Transverse colon (tissue), 4 donors: ENCODE measurements around the gene PLXNA2. TPM values are rescaled to one million over a fixed set of nuclear protein-coding genes. Genes with fewer than 3 reads are reported as not detected.

Experiments
- DNase-seq: peaks from one replicate; pipeline ENCODE4 v3.0.0-alpha.2; 2019
- H3K27ac ChIP-seq, 4 donors: fragments of 200-600 bp; sonication (generic); 2 replicates each; pipeline ENCODE4 v1.5.1; 2016 to 2018; ENCODE audit warnings: inconsistent platforms in 4 of 4
- H3K27me3 ChIP-seq: fragments of 200-600 bp; sonication (generic); 2 replicates; pipeline ENCODE4 v1.5.1; 2017; ENCODE audit warnings: inconsistent platforms
- H3K36me3 ChIP-seq, 4 donors: fragments of 200-600 bp; sonication (generic); 2 replicates each; pipeline ENCODE4 v1.5.1; 2017 to 2019; ENCODE audit warnings: inconsistent platforms in 4 of 4
- H3K4me1 ChIP-seq, 4 donors: fragments of 200-600 bp; sonication (generic); 2 replicates each; pipeline ENCODE4 v1.5.1; 2017 to 2020; ENCODE audit warnings: inconsistent platforms in 4 of 4
- H3K4me3 ChIP-seq, 4 donors: fragments of 200-600 bp; sonication (generic); 1 replicate in 1 of 4; 2 replicates in 3 of 4; pipeline versions ENCODE4 v1.5.1 to v1.6.1; 2017 to 2019; ENCODE audit warnings: inconsistent platforms in 4 of 4
- H3K9me3 ChIP-seq, 2 donors: fragments of 200-600 bp; sonication (generic); 2 replicates each; pipeline ENCODE4 v1.5.1; 2017 to 2019; ENCODE audit warnings: inconsistent platforms in 2 of 2
- CTCF ChIP-seq, 5 experiments: fragments of 200-600 bp in 3 of 5; fragments of 450-650 bp in 2 of 5; sonication (generic) in 3 of 5; IDR thresholded peaks; 1 replicate in 2 of 5; 2 replicates in 3 of 5; pipeline ENCODE4 v1.5.1; 2016 to 2017; ENCODE audit warnings: antibody characterized with exemption in 5 of 5, inconsistent platforms in 3 of 5, mild to moderate bottlenecking in 2 of 5, moderate library complexity in 1 of 5
- EP300 ChIP-seq: sonication (generic); formaldehyde crosslinking; IDR thresholded peaks from one replicate; pipeline ENCODE4 v1.6.1; 2017; ENCODE audit warnings: antibody characterized with exemption, low read depth
- POLR2A ChIP-seq: fragments of 450-650 bp; IDR thresholded peaks from one replicate; pipeline ENCODE4 v1.6.1; 2016; ENCODE audit warnings: antibody characterized with exemption, mild to moderate bottlenecking, moderate library complexity
- POLR2AphosphoS5 ChIP-seq, 3 donors: sonication (generic); formaldehyde crosslinking; IDR thresholded peaks; one replicate each; pipeline ENCODE4 v1.6.1; 2016; ENCODE audit warnings: antibody characterized with exemption in 3 of 3
- WGBS, 2 donors: methylation state at CpG; one replicate each; pipeline ENCODE4 v1.1.5; 2018; ENCODE audit warnings: low coverage in 1 of 2; 5-methylcytosine and 5-hydroxymethylcytosine counted together
- in situ Hi-C, 4 donors: fragments of 200-750 bp; cut with MboI; loops; one replicate each; pipeline versions ENCODE4 v1.15.0 to v1.15.1; 2017; ENCODE audit warnings: low sequenced_read_pairs in 3 of 4, low pct_ligation_motif_present in 1 of 4, low pct_unique_long_range_greater_than_20kb in 1 of 4
- intact Hi-C: fragments of 100-400 bp; cut with DNase I; formaldehyde crosslinking; loops from one replicate; pipeline ENCODE4 v1.15.1; 2023; ENCODE audit warnings: low total_unique reads
- total RNA-seq, 4 donors: library from RNA; depleted of rRNA; stranded (reverse); fragments of >200 nt; gene quantifications; one replicate each; pipeline ENCODE4 v1.1.0, GENCODE V29; 2016

Gene PLXNA2
- total RNA-seq, 4 donors from 2014 or later = 77.4 to 140 (median 85.5) TPM

GRCh38 chr1:207993477-207994445, 250.4 kb downstream of the PLXNA2 start:
- no peak for DNase-seq
- in situ Hi-C loops = no loop called here
- peak in 1 of 5 experiments; percentile 19 for TF ChIP-seq CTCF (IDR thresholded peaks at IDR 0.05)
- TF ChIP-seq EP300 = no peak
- no peaks in the 10 kb centered on the region for H3K27me3 ChIP-seq
- WGBS, 2 donors = 71 to 85% methylated on average over 3 to 5 of the region's 5 CpGs
- no peaks in the 10 kb centered on the region for H3K36me3 ChIP-seq
- no peak overlapping the region for H3K27ac ChIP-seq
- H3K9me3 ChIP-seq = no peaks in the 10 kb centered on the region
- peaks cover 0 to 2% (median 0%) of the 10 kb centered on the region in 4 donors for H3K4me1 ChIP-seq
- intact Hi-C loops = no loop called here
- no peak overlapping the region for H3K4me3 ChIP-seq

DNA sequence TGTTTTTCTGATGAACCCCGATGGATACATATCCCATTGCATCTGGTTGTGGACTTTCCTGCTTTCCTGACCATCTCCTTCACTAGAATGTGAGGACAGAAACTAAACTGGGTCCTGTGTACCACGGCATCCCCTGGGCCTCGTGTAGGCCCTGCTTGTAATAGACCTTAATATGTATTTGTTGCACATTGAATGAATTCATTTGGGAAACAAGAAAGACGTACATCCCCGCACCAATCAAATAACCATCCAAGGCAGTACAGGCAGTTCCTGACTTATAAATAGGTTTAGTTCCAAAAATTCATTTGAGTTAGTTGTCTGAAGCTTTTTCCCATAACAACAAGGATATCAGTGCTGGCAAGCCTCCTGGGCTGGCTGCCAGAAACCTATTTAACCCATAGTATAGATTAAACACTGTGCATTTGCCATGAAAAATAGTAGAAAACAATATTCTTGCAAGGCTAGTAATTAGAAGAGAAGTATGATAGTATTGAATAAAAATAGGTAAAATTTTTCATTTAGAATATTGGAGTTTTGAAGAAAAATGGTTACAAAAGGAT, 251.4 kb downstream of the PLXNA2 start:
- no peaks in the 10 kb centered on the region for H3K9me3 ChIP-seq
- H3K4me3 ChIP-seq = no peak overlapping the region
- intact Hi-C loops (no loop called here), in situ Hi-C loops (no loop called here)
- peaks cover 0 to 2% (median 0%) of the 10 kb centered on the region in 4 donors for H3K4me1 ChIP-seq
- WGBS, 2 donors = 83 to 96% methylated on average over 5 of the region's 5 CpGs
- H3K36me3 ChIP-seq = no peaks in the 10 kb centered on the region
- no peaks in the 10 kb centered on the region for H3K27me3 ChIP-seq
- H3K27ac ChIP-seq = no peak overlapping the region
- TF ChIP-seq EP300 = no peak
- TF ChIP-seq POLR2AphosphoS5 (IDR thresholded peaks at IDR 0.05) = no peak
- no peak for TF ChIP-seq CTCF (IDR thresholded peaks at IDR 0.05)
- no peak for TF ChIP-seq POLR2A
- no peak for DNase-seq

GRCh38 chr1:207991583-207992026, 252.6 kb downstream of the PLXNA2 start:
- no peak overlapping the region for H3K27ac ChIP-seq
- 67 to 87% methylated on average over 1 to 5 of the region's 5 CpGs for WGBS, 2 donors
- H3K4me3 ChIP-seq = no peak overlapping the region
- DNase-seq = no peak
- H3K36me3 ChIP-seq = no peaks in the 10 kb centered on the region
- intact Hi-C loops (no loop called here), in situ Hi-C loops (no loop called here)
- H3K4me1 ChIP-seq = no peaks in the 10 kb centered on the region
- no peaks in the 10 kb centered on the region for H3K27me3 ChIP-seq
- H3K9me3 ChIP-seq = no peaks in the 10 kb centered on the region
- TF ChIP-seq CTCF (IDR thresholded peaks at IDR 0.05) = no peak
- no peak for TF ChIP-seq POLR2AphosphoS5 (IDR thresholded peaks at IDR 0.05)
- TF ChIP-seq POLR2A = no peak
- no peak for TF ChIP-seq EP300

DNA sequence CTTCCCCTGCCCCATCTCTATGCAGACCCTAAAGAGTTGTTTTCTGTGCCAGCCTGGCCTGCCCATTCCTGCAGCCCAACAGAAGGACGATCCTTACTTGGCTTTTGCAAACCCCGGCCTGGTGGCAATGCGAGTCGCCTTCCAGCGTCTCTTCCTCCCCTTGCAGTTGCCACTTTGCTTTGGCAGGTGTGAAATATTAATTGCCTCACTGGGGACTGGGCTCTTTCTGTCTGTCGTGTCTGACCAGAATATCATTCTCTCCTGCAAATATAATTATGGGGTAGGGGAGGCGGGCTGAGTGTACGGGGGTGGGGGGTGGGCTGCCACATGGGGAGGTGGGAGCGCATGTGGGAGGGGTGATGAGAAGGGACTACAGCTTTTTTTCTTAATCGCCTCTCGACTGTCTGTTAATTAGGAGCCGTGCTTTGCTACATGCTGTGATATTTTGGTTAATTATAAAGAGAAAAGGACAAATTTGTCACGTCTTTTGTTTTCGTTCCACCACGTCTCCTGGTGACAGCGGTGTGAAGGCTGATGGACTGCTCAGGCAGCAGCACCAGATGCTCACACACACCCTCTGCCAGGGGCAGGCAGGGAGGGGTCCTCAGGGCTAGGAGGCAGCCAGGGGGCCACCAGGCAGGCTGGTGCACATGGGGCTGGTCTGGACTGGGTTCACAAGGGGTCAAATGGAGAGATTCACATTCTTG, 253.2 kb downstream of the PLXNA2 start:
- no peaks in the 10 kb centered on the region for H3K27me3 ChIP-seq
- TF ChIP-seq POLR2A (no peak), CTCF (IDR thresholded peaks at IDR 0.05) (no peak), EP300 (no peak), POLR2AphosphoS5 (IDR thresholded peaks at IDR 0.05) (no peak)
- in situ Hi-C loops (no loop called here), intact Hi-C loops (no loop called here)
- no peak overlapping the region for H3K27ac ChIP-seq
- no peaks in the 10 kb centered on the region for H3K9me3 ChIP-seq
- H3K4me1 ChIP-seq = no peaks in the 10 kb centered on the region
- H3K36me3 ChIP-seq = no peaks in the 10 kb centered on the region
- H3K4me3 ChIP-seq = no peak overlapping the region
- WGBS, 2 donors = 82 to 89% methylated on average over 13 to 16 of the region's 16 CpGs
- DNase-seq = no peak
